Measurements from ENCODE around the gene ARL2. TPM values are rescaled to one million over a fixed set of nuclear protein-coding genes. Genes with fewer than 3 reads are reported as not detected.

ARL2 gene
- total and polyA plus RNA-seq, 2 donors (not counting 1 experiment from before 2014, with no cell fraction given) = 99.2 to 138 TPM

DNA sequence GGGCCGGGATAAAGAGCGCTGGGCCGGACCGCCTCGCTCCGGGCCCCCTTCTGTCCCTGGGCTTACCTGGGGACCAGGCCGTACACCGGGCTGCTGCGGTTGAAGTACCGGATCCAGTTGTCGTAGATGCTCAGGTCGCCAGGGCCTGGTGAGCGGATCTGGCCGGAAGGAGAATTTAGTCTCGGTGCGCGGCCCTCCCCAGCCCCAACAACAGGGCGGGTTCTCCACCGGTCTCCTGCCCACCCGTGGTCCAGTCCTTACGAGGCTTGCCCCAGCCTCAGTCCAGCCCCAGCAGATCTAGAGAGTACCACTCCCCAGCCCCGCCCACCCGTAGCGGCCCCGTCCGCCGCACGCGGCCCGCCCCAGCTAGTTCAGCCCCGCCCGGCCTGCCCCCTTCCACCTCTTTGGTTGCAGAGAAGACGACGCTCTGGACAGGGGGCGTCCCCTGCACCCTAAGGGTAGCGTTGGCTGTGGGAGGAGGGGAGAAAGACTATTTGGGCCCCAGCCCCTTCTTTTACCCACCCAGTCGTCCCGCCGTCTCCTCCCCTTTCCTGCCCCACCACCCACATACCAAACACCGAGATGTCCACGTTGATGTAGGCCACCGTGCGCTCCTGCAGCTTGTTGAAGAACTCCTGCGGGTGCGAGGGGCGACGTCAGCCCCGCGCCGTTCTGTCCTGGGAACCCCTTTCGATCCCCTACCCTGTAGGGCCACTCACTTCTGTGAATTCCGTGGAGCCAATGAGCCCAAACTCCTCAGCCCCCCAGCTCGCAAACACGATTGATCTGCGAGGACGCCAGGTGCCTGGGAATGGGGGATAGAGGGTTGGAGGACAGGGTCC lies 33.8 kb downstream of the ARL2 start:
- peak overlapping the region; percentile 58 for H3K9ac ChIP-seq (ENCODE audit: insufficient read depth, low read length)

DNA sequence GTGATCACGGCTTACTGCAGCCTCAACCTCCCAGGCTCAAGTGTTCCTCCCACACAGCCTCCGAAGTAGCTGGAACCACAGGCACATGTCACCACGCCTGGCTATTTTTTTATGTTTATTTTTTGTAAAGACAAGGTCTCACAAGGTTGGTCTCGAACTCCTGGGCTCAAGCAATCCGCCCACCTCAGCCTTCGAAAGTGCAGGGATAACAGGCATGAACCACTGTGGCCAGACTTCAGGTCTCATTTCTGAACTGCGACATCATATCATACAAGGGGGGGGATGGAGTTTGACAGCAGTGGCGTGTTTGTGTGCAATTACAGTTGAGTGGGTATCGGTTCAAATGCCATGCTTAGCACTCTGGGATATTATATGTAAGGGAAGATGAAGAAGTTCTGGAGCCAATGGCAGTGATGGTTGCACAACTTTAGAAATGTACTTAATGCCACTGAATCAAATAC lies 37.5 kb downstream of the ARL2 start:
- H3K27ac ChIP-seq (ENCODE audit: insufficient read depth, low read length) = no peak overlapping the region
- peaks cover 8% of the 10 kb centered on the region for H3K27me3 ChIP-seq (ENCODE audit: control insufficient read depth, insufficient read depth, low read length)
- H4K20me1 ChIP-seq (ENCODE audit: control insufficient read depth, extremely low read depth, insufficient read depth, low read length) = no peaks in the 10 kb centered on the region
- H3K9ac ChIP-seq (ENCODE audit: insufficient read depth, low read length) = no peak overlapping the region
- no peak for TF ChIP-seq EZH2 (IDR thresholded peaks at IDR 0.05; ENCODE audit: low read length, missing control alignments)
- TF ChIP-seq, protein P1, sequence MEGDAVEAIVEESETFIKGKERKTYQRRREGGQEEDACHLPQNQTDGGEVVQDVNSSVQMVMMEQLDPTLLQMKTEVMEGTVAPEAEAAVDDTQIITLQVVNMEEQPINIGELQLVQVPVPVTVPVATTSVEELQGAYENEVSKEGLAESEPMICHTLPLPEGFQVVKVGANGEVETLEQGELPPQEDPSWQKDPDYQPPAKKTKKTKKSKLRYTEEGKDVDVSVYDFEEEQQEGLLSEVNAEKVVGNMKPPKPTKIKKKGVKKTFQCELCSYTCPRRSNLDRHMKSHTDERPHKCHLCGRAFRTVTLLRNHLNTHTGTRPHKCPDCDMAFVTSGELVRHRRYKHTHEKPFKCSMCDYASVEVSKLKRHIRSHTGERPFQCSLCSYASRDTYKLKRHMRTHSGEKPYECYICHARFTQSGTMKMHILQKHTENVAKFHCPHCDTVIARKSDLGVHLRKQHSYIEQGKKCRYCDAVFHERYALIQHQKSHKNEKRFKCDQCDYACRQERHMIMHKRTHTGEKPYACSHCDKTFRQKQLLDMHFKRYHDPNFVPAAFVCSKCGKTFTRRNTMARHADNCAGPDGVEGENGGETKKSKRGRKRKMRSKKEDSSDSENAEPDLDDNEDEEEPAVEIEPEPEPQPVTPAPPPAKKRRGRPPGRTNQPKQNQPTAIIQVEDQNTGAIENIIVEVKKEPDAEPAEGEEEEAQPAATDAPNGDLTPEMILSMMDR (conservative IDR thresholded peaks at IDR 0.05 in 1 of 2, IDR thresholded peaks at IDR 0.05 in 1 of 2; ENCODE audit: low read depth in 1 of 2, low read length in 2 of 2) = no peak
- H3K4me2 ChIP-seq (ENCODE audit: extremely low read depth, insufficient read depth, low read length) = no peak overlapping the region
- no peaks in the 10 kb centered on the region for H3K4me1 ChIP-seq (ENCODE audit: control insufficient read depth, extremely low read depth, insufficient read depth, low read length)
- H3K79me2 ChIP-seq (ENCODE audit: control insufficient read depth, insufficient read depth, low read length) = no peaks in the 10 kb centered on the region
- peak in 1 of 2 donors; percentile 13 for DNase-seq (ENCODE audit: low read depth in 2 of 2)
- no peak overlapping the region for H3K4me3 ChIP-seq (replicated peaks in 1 of 4; ENCODE audit: control extremely low read depth in 1 of 4, insufficient read depth in 1 of 4, low read depth in 3 of 4, low read length in 4 of 4)
- no peaks in the 10 kb centered on the region for H3K9me3 ChIP-seq (ENCODE audit: control insufficient read depth, insufficient read depth, low read depth, low read length)
- no peak overlapping the region for H2AFZ ChIP-seq (ENCODE audit: low read length)
- H3K36me3 ChIP-seq (ENCODE audit: control insufficient read depth, insufficient read depth, low read length) = no peaks in the 10 kb centered on the region

More for the DNA sequence above, 33.8 kb downstream of the ARL2 start:
- Histone ChIP-seq H2AFZ (ENCODE audit: low read length) (peak overlapping the region; percentile 85), H3K9me3 (ENCODE audit: control insufficient read depth, insufficient read depth, low read depth, low read length) (no peaks in the 10 kb centered on the region), H3K27me3 (ENCODE audit: control insufficient read depth, insufficient read depth, low read length) (no peaks in the 10 kb centered on the region), H3K27ac (ENCODE audit: insufficient read depth, low read length) (no peak overlapping the region), H3K4me2 (ENCODE audit: extremely low read depth, insufficient read depth, low read length) (peak overlapping the region; percentile 83), H3K4me1 (ENCODE audit: control insufficient read depth, extremely low read depth, insufficient read depth, low read length) (no peaks in the 10 kb centered on the region), H3K79me2 (ENCODE audit: control insufficient read depth, insufficient read depth, low read length) (no peaks in the 10 kb centered on the region), H3K36me3 (ENCODE audit: control insufficient read depth, insufficient read depth, low read length) (peaks cover 4% of the 10 kb centered on the region), H3K4me3 (replicated peaks in 1 of 4; ENCODE audit: control extremely low read depth in 1 of 4, insufficient read depth in 1 of 4, low read depth in 3 of 4, low read length in 4 of 4) (peak overlapping the region; percentile 21 to 63 (median 43)), H4K20me1 (ENCODE audit: control insufficient read depth, extremely low read depth, insufficient read depth, low read length) (no peaks in the 10 kb centered on the region)
- no peak for TF ChIP-seq EZH2 (IDR thresholded peaks at IDR 0.05; ENCODE audit: low read length, missing control alignments)
- TF ChIP-seq, protein P1 (conservative IDR thresholded peaks at IDR 0.05 in 1 of 2, IDR thresholded peaks at IDR 0.05 in 1 of 2; ENCODE audit: low read depth in 1 of 2, low read length in 2 of 2) = no peak
- DNase-seq (ENCODE audit: low read depth in 2 of 2) = peak in 1 of 2 donors; percentile 8

DNA sequence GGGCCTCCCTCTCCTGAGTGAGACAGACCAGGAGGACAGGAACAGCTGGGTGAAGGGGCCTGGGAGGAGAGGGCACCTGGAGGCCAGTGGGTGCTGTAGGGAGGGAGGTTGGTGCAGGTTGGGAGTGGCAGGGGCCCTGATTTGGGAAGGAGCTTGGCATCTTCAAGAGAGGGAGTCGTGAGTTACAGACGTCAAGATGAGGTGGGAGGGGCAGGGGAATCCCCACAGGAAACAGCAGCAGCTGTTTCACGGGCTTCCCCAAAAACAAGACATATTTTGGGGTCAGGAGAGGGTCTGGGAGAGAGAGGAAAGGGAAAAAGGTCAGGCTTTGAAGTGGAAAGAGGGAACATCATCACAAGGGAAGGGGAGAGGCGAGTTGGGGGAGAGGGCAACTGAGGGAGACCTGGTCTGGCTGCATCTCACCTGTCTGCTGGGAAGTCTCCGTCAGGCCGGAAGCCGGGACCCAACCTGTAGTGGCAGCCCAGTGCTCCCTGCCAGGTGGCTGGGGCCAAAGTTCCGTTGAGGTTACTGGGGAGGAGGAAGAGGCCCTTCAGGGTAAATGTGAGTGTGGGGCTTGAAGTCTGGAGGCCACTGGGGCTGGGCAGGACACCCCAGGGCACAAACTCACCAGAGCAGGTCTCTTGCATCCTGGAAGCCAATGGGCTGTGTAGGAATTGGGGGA lies 40.0 kb downstream of the ARL2 start:
- no peak for DNase-seq (ENCODE audit: low read depth in 2 of 2)
- peaks cover 8% of the 10 kb centered on the region for H3K27me3 ChIP-seq (ENCODE audit: control insufficient read depth, insufficient read depth, low read length)
- no peak overlapping the region for H3K9ac ChIP-seq (ENCODE audit: insufficient read depth, low read length)
- H3K4me2 ChIP-seq (ENCODE audit: extremely low read depth, insufficient read depth, low read length) = no peak overlapping the region
- no peaks in the 10 kb centered on the region for H3K36me3 ChIP-seq (ENCODE audit: control insufficient read depth, insufficient read depth, low read length)
- no peak overlapping the region for H3K4me3 ChIP-seq (replicated peaks in 1 of 4; ENCODE audit: control extremely low read depth in 1 of 4, insufficient read depth in 1 of 4, low read depth in 3 of 4, low read length in 4 of 4)
- H3K4me1 ChIP-seq (ENCODE audit: control insufficient read depth, extremely low read depth, insufficient read depth, low read length) = no peaks in the 10 kb centered on the region
- H3K9me3 ChIP-seq (ENCODE audit: control insufficient read depth, insufficient read depth, low read depth, low read length) = no peaks in the 10 kb centered on the region
- H4K20me1 ChIP-seq (ENCODE audit: control insufficient read depth, extremely low read depth, insufficient read depth, low read length) = no peaks in the 10 kb centered on the region
- no peaks in the 10 kb centered on the region for H3K79me2 ChIP-seq (ENCODE audit: control insufficient read depth, insufficient read depth, low read length)
- no peak overlapping the region for H2AFZ ChIP-seq (ENCODE audit: low read length)
- H3K27ac ChIP-seq (ENCODE audit: insufficient read depth, low read length) = no peak overlapping the region
- no peak for TF ChIP-seq EZH2 (IDR thresholded peaks at IDR 0.05; ENCODE audit: low read length, missing control alignments)
- TF ChIP-seq, protein P1 (conservative IDR thresholded peaks at IDR 0.05 in 1 of 2, IDR thresholded peaks at IDR 0.05 in 1 of 2; ENCODE audit: low read depth in 1 of 2, low read length in 2 of 2) = no peak
